ENCODE data around the gene ZNF208.
"Not testable (repeated sequence)": the region's sequence is repeated elsewhere in the genome, so short reads cannot be mapped to it uniquely, and the experiment has no call there.

ZNF208 gene

GRCh38 chr19:22010437-22011143 is at the start of gene ZNF208:
ZNF208 (minus strand) TSS chr19:22010943; CDS start chr19:22010794, 149 bp downstream.
- not testable (repeated sequence) for DNase-seq (ENCODE audit: low read depth in 2 of 2)

GRCh38 chr19:22052644-22053013 is 41.9 kb upstream of the ZNF208 start:
- peak in 1 of 2 donors; percentile 2 for DNase-seq (ENCODE audit: low read depth in 2 of 2)

GRCh38 chr19:22041151-22041550 is 30.4 kb upstream of the ZNF208 start:
- not testable (repeated sequence) for DNase-seq (ENCODE audit: low read depth in 2 of 2)

- no peak for DNase-seq (ENCODE audit: low read depth in 2 of 2)
Observed at GRCh38 chr19:22030680-22031079, 19.9 kb upstream of the ZNF208 start.

GRCh38 chr19:22026687-22027086 is 15.9 kb upstream of the ZNF208 start:
- DNase-seq (ENCODE audit: low read depth in 2 of 2): no peak

GRCh38 chr19:22025539-22025938 is 14.8 kb upstream of the ZNF208 start:
- DNase-seq (ENCODE audit: low read depth in 2 of 2): not testable (repeated sequence)

GRCh38 chr19:21970466-21970865 is 40.3 kb downstream of the ZNF208 start:
- no peak for DNase-seq (ENCODE audit: low read depth in 2 of 2)

- DNase-seq (ENCODE audit: low read depth in 2 of 2): no peak
Observed at GRCh38 chr19:21947775-21948174, 63.0 kb downstream of the ZNF208 start.

- DNase-seq (ENCODE audit: low read depth in 2 of 2): no peak
Observed at GRCh38 chr19:21940684-21941083, 70.1 kb downstream of the ZNF208 start.

- DNase-seq (ENCODE audit: low read depth in 2 of 2): no peak
Observed at GRCh38 chr19:21934593-21934992, 76.2 kb downstream of the ZNF208 start.

- no peak for DNase-seq (ENCODE audit: low read depth in 2 of 2)
Observed at GRCh38 chr19:21934131-21934530, 76.6 kb downstream of the ZNF208 start.

GRCh38 chr19:21922276-21922675 is 88.5 kb downstream of the ZNF208 start:
- DNase-seq (ENCODE audit: low read depth in 2 of 2): no peak

GRCh38 chr19:21921691-21922180 is 89.0 kb downstream of the ZNF208 start:
- DNase-seq (ENCODE audit: low read depth in 2 of 2): no peak

GRCh38 chr19:21915411-21915810 is 95.3 kb downstream of the ZNF208 start:
- no peak for DNase-seq (ENCODE audit: low read depth in 2 of 2)

- DNase-seq (ENCODE audit: low read depth in 2 of 2): no peak
Observed at GRCh38 chr19:21912654-21913053, 98.1 kb downstream of the ZNF208 start.

- DNase-seq (ENCODE audit: low read depth in 2 of 2): no peak
Observed at GRCh38 chr19:21910318-21910717, 100.4 kb downstream of the ZNF208 start.

- DNase-seq (ENCODE audit: low read depth in 2 of 2): no peak
Observed at GRCh38 chr19:21908066-21908465, 102.7 kb downstream of the ZNF208 start.

GRCh38 chr19:21907516-21907915 is 103.2 kb downstream of the ZNF208 start:
- no peak for DNase-seq (ENCODE audit: low read depth in 2 of 2)

- no peak for DNase-seq (ENCODE audit: low read depth in 2 of 2)
Observed at GRCh38 chr19:21902571-21902970, 108.2 kb downstream of the ZNF208 start.

- no peak for DNase-seq (ENCODE audit: low read depth in 2 of 2)
Observed at GRCh38 chr19:21901861-21902260, 108.9 kb downstream of the ZNF208 start.

- no peak for DNase-seq (ENCODE audit: low read depth in 2 of 2)
Observed at GRCh38 chr19:21900401-21900800, 110.3 kb downstream of the ZNF208 start.

GRCh38 chr19:21891086-21891485 is 119.7 kb downstream of the ZNF208 start:
- no peak for DNase-seq (ENCODE audit: low read depth in 2 of 2)

- not testable (repeated sequence) for DNase-seq (ENCODE audit: low read depth in 2 of 2)
Observed at GRCh38 chr19:21890017-21890416, 120.7 kb downstream of the ZNF208 start.

- not testable (repeated sequence) for DNase-seq (ENCODE audit: low read depth in 2 of 2)
Observed at GRCh38 chr19:21885516-21885915, 125.2 kb downstream of the ZNF208 start.

Measured in stimulated activated CD8-positive, alpha-beta memory T cell treated with anti-CD3 and anti-CD28 coated beads, Interleukin-7, amount 100 ng/mL, for 4 hours (primary cell).